T-helper 1 cell treated with Interleukin-12 subunit alpha and Interleukin-12 subunit beta and Interleukin-4 antibody, amounts not matched to agents 30 μg/mL and 1 μg/mL, for 36 hours (primary cell): ENCODE measurements around the gene TTLL10.

Experiments used
- H3K27ac Mint-ChIP-seq: one replicate; pipeline ENCODE4 v1.8.0; 2021; ENCODE audit warnings: mild to moderate bottlenecking, mixed read lengths
- H3K27me3 Mint-ChIP-seq: one replicate; pipeline ENCODE4 v1.8.0; 2021; ENCODE audit warnings: low read depth, mixed read lengths
- H3K36me3 Mint-ChIP-seq: one replicate; pipeline ENCODE4 v1.8.0; 2021; ENCODE audit warnings: low read depth, mixed read lengths
- H3K4me1 Mint-ChIP-seq: one replicate; pipeline ENCODE4 v1.8.0; 2021; ENCODE audit warnings: low read depth, mixed read lengths
- H3K4me3 Mint-ChIP-seq: one replicate; pipeline ENCODE4 v1.8.0; 2021; ENCODE audit warnings: mild to moderate bottlenecking, moderate library complexity, mixed read lengths
- H3K9me3 Mint-ChIP-seq: one replicate; pipeline ENCODE4 v1.8.0; 2021; ENCODE audit warnings: mixed read lengths

Gene TTLL10, protein sequence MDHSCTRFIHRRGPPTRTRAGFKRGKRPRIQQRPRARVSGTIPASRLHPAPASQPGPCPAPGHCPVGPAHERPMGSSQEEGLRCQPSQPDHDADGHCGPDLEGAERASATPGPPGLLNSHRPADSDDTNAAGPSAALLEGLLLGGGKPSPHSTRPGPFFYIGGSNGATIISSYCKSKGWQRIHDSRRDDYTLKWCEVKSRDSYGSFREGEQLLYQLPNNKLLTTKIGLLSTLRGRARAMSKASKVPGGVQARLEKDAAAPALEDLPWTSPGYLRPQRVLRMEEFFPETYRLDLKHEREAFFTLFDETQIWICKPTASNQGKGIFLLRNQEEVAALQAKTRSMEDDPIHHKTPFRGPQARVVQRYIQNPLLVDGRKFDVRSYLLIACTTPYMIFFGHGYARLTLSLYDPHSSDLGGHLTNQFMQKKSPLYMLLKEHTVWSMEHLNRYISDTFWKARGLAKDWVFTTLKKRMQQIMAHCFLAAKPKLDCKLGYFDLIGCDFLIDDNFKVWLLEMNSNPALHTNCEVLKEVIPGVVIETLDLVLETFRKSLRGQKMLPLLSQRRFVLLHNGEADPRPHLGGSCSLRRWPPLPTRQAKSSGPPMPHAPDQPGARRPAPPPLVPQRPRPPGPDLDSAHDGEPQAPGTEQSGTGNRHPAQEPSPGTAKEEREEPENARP

DNA sequence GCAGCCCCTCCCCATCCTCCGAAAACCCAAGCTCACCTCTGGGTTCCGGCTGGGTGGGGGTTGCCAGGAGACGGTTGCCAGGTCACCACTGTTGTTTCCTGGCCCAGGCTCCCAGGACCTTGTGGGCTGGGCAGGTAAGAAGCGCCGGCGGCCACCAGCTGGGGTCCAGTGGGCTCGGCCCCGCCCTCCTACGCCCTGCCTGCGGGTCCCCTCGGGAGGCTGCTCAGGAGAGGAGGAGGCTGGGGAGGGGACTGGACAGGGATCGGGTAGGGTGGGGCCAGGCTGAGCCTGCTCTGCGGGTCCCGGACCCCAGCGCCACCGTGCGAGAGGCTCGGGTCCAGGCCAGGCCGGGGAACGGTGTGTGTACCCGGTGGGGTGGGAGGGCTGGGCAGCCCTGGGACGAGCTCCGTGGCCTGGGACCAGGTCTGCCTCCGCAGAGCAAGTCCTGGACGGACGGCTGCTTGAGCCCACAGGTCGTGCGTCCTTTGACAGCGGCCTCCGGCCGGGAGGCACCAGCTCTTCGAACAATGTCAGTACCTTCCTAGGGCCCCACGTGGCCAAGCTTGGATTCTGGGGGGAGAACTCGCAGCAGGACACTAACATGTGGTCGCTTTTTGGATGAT lies at the start of gene TTLL10:
Gene TTLL10 (plus strand): TSS at position 88 of the 623 bp plus-strand sequence. CDS start 5,336 bp downstream, outside the sequence.
- H3K27me3 Mint-ChIP-seq: peaks cover 13% of the 10 kb centered on the region
- H3K27ac Mint-ChIP-seq: no peak within 1 kb of the TSS
- peak within 1 kb of the TSS; percentile 37 for H3K4me3 Mint-ChIP-seq
- peaks cover 16% of the 10 kb centered on the region for H3K4me1 Mint-ChIP-seq
- no peaks in the 10 kb centered on the region for H3K36me3 Mint-ChIP-seq
- H3K9me3 Mint-ChIP-seq: no peaks in the 10 kb centered on the region

DNA sequence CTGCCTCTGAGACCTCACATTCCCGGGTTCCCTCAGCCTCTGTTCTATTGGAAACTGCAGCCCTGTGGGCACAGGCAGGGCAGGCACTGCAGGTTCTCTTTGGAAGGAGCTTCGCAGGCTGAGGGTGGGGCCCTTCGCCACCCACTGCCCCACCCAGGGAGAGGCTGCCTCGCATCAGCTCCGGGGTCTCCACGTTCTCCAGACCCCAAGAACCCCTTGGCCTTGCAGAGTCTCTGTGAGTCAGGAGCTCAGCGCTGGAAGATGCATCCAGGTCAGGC lies 49.2 kb upstream of the TTLL10 start:
- Mint-ChIP-seq H3K4me1 (peaks cover 2% of the 10 kb centered on the region), H3K27ac (no peak overlapping the region), H3K36me3 (no peaks in the 10 kb centered on the region), H3K4me3 (no peak overlapping the region), H3K27me3 (peaks cover under 1% of the 10 kb centered on the region), H3K9me3 (peaks cover 6% of the 10 kb centered on the region)

DNA sequence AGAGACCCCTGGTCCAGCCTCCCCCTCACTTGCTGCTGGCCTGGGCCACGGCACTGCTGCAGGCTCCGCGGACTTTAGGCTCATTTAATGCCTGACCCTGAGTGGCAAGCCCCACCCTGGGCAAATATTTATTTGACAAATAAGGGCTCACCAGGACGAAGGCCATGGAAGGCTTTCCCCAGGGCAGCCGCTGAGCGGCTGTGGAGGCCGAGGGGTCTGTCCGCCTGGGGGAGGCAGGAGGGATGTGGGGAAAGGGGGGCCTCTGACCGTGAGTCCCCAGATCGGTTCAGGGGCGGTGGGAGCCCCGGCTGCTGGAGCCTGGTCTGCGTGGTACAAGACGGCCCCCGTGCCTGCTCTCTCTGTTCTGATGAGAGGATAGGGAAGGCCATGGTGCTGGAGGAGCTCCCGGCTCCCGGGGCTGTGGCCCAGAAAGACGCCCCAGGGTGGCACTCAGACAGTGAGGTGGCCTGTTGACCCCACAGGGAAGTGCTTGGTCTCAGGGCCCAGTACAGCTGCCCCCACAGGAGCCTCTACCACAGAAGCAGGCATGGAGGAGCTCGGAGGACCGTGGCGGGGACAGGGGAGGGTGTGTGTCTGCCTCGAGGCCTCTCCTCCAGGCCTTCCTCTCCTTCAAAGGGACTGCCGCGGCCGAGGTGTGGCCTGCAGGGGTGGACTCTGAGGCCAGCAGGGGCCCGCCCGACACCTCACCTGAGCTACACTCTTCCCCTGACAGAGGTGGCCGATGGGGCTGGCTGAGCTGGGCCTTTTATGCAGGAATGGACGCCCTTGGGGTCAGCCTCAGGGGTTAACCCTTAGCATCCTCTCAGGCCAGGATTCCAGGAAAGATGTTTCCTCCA lies 48.7 kb upstream of the TTLL10 start:
- H3K9me3 Mint-ChIP-seq: peaks cover 6% of the 10 kb centered on the region
- H3K4me3 Mint-ChIP-seq: no peak overlapping the region
- H3K36me3 Mint-ChIP-seq: no peaks in the 10 kb centered on the region
- H3K4me1 Mint-ChIP-seq: peaks cover 2% of the 10 kb centered on the region
- no peak overlapping the region for H3K27ac Mint-ChIP-seq
- no peaks in the 10 kb centered on the region for H3K27me3 Mint-ChIP-seq

DNA sequence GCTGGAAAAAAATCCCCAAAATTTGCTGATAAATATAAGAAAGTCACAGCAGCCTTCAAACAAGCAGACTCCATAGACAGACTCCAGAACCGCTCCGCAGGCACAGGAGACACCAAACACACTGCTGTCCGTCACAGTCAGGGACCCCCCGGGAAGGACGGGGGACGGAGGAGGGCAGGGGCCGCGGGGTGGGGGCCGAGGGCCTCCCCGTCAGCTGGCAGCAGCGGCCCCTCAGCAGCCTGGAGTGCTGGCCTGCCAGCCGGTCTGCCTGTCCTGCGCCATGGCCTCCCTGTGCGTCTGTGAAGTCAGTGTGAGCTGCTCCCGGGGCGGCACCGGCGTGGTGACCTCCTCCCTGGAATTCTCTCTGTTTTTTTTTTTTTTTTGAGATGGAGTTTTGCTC lies 47.7 kb upstream of the TTLL10 start:
- Mint-ChIP-seq H3K4me1 (peaks cover 2% of the 10 kb centered on the region), H3K9me3 (peaks cover 6% of the 10 kb centered on the region), H3K36me3 (no peaks in the 10 kb centered on the region), H3K4me3 (no peak overlapping the region), H3K27ac (no peak overlapping the region), H3K27me3 (no peaks in the 10 kb centered on the region)

DNA sequence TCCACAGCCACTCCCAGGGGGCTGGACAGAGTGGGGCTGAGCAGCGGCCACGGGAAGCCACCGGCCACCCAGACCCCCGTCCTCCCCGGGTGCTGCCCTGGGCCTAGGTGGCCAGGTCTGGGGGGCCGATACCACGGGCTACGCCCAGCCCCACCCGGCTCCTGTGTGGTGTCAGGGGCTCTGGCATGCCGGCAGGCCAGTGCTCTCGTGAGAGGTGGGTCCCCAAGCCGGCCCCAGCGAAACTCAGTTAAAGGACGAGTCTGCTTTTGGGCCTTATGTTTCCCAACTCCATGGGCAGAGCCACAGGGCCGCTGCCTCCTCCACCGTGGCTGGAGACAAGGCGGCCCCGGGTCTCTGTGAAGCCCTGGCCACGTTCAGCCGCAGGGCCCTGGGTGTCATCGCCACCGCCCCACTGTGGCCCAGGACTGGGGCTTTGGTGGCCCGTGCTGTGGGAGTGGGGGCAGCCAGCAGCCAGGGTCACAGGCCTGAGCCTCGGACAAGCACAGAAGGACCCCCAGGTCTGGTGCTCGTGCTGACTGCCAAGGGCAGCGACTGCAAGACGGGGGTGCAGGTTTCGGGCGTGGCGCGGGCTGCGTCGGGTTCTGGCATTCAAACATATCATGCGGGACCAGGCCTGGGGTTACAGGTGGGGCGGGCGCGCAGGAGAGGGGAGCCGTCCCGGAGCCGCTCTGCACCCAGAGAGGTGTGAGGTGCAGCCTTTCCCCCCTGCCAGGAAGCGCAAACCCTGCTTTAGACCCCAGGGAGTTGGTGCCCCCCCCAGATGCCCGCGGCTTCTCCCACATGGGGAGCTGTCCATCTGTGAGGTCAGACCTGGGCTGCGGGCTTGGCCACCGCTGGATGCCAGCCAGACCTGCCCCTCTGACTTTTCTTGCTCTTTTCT lies 45.9 kb upstream of the TTLL10 start:
- Mint-ChIP-seq H3K9me3 (peaks cover 6% of the 10 kb centered on the region), H3K4me1 (no peaks in the 10 kb centered on the region), H3K4me3 (no peak overlapping the region), H3K36me3 (no peaks in the 10 kb centered on the region), H3K27me3 (no peaks in the 10 kb centered on the region), H3K27ac (no peak overlapping the region)

DNA sequence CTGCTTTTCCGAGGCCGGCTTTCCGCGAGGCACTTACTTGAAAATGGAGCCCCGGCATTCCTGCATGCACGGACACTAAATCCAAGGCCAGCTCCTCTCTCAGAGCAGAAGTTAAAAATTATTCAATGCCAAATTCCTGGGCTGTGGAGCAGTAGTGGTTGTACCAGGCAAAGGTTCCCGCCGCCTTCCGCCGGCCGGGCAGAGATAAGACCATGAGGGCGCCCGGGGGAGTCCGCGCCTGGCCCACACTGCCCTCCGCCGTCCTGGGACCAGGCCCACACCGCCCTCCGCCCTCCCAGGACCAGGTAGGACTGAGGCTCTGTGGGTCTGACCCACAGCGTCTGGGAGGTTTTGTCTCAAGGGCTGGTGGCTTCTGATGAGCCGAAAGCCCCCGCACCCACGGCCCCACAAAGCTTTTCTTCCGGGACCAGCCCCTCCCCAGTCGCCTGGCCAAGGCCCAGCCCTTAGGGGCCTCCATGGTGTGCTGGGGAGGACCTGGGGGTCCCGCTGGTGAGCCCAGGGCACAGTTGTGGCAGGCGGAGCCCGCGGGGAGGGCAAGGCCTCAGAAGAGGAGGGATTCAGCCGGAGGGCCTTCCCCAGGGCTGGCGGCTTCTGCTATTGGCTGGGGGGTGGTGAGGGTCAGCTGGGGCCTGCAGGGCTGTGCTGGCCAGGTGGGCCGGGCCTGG lies 45.1 kb upstream of the TTLL10 start:
- Mint-ChIP-seq H3K27me3 (no peaks in the 10 kb centered on the region), H3K27ac (no peak overlapping the region), H3K4me3 (no peak overlapping the region), H3K4me1 (no peaks in the 10 kb centered on the region), H3K9me3 (peaks cover 6% of the 10 kb centered on the region), H3K36me3 (no peaks in the 10 kb centered on the region)

DNA sequence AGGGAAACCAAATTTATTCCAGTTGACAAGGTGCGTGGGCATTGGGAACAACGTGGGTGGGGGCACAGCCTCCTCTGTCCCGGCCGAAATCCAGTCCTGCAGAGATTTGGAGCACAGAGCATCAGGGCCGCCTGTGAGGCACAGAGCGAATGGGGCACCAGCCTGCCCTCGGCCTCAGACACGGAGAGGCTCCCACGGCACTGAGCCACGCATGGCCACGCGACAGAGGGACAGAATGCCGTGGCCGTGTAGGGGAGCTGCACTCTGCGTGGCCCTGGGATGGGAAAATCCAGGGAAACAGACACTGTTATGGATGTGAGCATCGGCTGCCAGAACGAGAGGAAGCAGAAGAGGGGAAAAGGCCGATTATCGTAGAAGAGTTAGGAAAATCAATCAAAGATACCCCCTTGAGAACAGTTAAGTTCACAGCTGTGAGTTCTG lies 44.3 kb upstream of the TTLL10 start:
- H3K9me3 Mint-ChIP-seq: no peaks in the 10 kb centered on the region
- H3K36me3 Mint-ChIP-seq: no peaks in the 10 kb centered on the region
- H3K4me1 Mint-ChIP-seq: no peaks in the 10 kb centered on the region
- H3K27me3 Mint-ChIP-seq: no peaks in the 10 kb centered on the region
- H3K27ac Mint-ChIP-seq: no peak overlapping the region
- H3K4me3 Mint-ChIP-seq: no peak overlapping the region

DNA sequence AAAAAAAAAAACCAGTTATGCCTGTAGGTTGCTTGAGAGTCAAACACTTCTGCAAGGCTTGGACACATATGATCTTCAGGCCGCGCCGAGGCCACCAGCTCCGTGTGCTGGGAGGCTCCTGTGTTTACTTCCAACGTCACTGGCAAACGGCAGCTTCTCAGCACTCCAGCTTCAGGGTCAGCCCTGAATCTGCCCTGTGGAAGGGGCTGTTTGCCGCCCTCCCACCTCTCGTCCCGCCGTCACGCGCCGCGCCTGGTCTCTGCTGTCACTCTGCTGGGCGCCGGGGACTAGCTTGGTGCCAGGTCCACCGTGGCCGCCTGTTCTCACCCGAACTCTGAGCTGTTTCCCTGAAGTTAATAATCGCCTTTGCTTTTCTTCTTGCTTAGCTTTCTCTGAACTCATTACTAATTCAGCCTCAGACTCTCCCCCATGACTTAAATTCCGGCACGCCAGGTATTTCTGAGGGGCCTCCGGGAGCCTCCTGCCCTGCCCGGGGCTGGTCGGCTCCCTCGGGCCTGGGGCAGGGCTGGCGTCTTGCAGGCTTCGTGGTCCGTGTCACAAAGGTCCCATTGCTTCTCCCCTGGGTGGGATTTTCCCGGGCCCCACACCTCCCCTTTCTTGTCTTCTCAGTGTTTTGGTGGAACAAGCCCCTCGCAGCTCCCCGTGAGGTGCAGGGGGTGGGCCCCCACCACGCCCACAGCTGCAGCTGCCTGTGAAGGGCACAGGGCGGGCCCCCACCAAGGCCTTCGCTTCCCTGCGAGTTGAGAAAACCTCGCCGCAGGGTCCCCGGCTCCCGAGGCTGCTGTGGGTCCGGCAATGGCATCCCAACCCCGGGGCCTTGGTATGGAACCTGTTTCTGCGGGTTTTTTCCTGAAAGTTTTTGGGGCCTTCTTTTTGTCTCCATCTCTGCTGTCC lies 43.2 kb upstream of the TTLL10 start:
- H3K36me3 Mint-ChIP-seq: no peaks in the 10 kb centered on the region
- H3K27me3 Mint-ChIP-seq: no peaks in the 10 kb centered on the region
- H3K4me3 Mint-ChIP-seq: no peak overlapping the region
- H3K9me3 Mint-ChIP-seq: no peaks in the 10 kb centered on the region
- H3K4me1 Mint-ChIP-seq: no peaks in the 10 kb centered on the region
- H3K27ac Mint-ChIP-seq: no peak overlapping the region

DNA sequence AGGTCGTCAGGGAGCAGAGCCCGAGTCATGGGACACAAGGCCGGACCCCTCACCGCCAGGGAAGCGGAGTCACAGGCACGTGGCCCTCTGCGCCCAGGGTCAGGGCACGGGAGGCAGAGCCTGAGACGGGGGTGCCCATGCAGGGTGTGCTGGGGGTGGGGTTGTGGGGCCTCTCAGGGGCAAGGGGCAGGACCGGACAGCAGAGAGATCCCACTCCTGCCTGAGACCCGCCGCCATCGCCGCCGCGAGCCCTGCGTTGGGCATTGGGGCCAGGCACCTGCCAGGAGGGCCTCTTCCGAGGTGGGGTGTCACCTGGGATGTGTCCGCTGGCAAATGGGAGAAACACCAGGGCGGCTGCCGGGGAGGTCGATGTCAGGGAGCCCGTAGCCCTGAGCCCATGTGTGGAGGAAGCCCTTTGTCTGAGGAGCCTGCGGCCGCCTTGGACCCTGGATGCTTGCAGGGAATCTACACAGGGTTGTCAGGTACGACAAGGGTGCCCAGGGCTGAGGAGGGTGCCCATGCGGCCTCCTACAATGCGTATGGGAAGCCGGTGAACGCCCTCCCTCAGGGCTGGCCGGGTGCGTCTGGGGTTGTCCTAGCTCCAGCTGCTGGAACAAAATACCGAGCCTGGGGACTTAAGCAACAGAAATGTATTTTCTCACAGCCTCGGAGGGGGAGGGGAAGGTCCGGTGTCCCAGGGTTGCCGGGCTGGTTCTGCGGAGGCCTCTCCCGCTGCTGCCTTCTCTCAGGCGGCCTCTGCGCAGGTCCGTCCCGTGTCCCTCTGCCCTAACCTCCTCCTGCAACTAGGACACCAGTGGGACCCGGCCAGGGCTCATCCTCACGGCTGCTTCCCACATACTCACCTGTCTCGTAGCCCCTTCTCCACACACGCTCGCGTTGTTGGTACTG lies 41.4 kb upstream of the TTLL10 start:
- Mint-ChIP-seq H3K9me3 (no peaks in the 10 kb centered on the region), H3K27ac (no peak overlapping the region), H3K4me3 (no peak overlapping the region)

DNA sequence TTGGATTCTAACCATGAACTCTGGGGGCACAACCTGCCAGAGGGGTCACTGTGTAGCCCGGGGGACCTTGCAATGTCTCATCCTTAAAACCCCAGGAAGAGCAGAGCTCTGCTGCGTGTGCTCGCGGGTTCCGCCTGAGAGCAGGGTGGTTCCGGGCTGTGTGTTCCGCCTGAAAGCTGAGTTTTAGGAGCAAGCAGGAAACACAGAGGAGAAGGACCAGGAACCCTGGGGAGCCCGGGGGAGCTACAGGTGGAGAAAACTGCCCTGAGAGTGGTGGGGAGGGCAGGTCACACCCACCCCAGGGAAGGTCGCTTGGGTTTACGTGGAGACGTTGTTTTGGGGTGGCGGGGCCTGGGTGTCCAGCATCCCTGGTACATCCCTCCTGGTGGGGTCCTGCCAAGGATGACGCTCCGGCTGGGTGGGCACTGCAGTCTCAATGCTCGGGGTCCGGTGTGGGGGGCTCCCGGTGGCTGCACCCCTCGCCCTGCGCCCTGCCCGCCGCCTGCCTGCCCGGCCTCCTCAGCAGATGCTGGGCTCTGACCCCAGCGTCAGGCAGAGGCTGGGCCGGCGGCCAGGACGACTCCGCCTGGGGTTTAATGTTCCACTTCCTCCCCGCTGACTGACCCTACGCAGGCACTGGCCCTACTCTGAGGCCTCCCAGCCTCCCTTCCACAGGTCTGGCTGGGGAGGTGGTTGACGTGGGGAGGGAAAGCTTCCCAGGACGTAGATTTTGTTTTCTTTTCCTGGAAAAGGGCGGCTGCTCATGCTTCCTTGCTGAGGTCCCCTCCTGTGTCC lies 40.5 kb upstream of the TTLL10 start:
- Mint-ChIP-seq H3K27me3 (no peaks in the 10 kb centered on the region), H3K4me3 (no peak overlapping the region), H3K27ac (no peak overlapping the region), H3K4me1 (peaks cover 6% of the 10 kb centered on the region), H3K9me3 (no peaks in the 10 kb centered on the region), H3K36me3 (no peaks in the 10 kb centered on the region)

More for the DNA sequence above, 41.4 kb upstream of the TTLL10 start:
- H3K36me3 Mint-ChIP-seq: no peaks in the 10 kb centered on the region
- no peaks in the 10 kb centered on the region for H3K27me3 Mint-ChIP-seq
- H3K4me1 Mint-ChIP-seq: peaks cover 2% of the 10 kb centered on the region

DNA sequence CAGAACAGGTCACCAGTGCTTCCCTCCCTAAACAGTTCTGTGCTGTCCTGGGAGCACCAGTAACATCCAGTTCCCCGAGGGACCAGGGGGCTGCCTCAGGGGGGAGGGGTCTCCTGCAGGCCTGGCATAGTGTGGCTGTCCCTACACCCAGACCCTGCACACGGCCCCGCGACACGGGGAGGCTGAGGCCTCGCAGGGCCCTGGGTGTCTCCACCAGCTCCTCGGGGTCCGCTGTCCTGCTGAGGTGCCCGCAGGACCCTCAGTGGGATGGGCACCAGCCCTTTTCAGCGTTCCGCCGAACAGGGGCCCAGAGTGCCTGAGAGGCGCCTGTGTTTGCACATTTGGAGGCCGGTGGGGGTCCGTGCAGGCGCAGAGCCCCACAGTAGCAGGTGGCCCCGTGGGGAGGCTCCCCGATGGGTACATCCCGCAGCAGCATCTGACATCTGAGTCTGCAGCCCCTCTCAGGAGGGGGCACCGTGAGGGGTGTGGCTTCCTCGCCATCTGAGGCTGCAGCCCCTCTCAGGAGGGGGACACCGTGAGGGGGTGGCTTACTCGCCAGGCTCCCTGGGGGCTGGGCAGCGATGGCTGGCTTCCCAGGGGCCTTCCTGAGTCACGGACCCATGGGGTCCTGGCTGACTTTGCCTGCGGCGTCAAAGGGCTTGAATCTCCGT lies 39.2 kb upstream of the TTLL10 start:
- Mint-ChIP-seq H3K9me3 (no peaks in the 10 kb centered on the region), H3K4me3 (no peak overlapping the region), H3K27me3 (no peaks in the 10 kb centered on the region), H3K27ac (no peak overlapping the region), H3K36me3 (no peaks in the 10 kb centered on the region), H3K4me1 (peaks cover 9% of the 10 kb centered on the region)
